Mammary epithelial cell (primary cell): ENCODE results near the gene ASRGL1.
"Not testable (repeated sequence)": the region's sequence is repeated elsewhere in the genome, so short reads cannot be mapped to it uniquely, and the experiment has no call there.

Source experiments
- EZH2 ChIP-seq: IDR thresholded peaks from 2 replicates; pipeline ENCODE4 v1.6.1; 2012; ENCODE audit warnings: low read length, inconsistent platforms, borderline replicate concordance
- TF ChIP-seq, protein P1 (sequence below), 2 donors: IDR thresholded peaks in 1 of 2; conservative IDR thresholded peaks in 1 of 2; 2 replicates each; pipeline ENCODE4 v1.5.1; 2011 to 2012; ENCODE audit warnings: inconsistent platforms in 2 of 2, low read length in 2 of 2, mild to moderate bottlenecking in 2 of 2, control low read depth in 1 of 2, low read depth in 1 of 2; ENCODE audit not compliant: insufficient read depth in 1 of 2; ENCODE audit errors: extremely low read depth in 1 of 2

DNA sequence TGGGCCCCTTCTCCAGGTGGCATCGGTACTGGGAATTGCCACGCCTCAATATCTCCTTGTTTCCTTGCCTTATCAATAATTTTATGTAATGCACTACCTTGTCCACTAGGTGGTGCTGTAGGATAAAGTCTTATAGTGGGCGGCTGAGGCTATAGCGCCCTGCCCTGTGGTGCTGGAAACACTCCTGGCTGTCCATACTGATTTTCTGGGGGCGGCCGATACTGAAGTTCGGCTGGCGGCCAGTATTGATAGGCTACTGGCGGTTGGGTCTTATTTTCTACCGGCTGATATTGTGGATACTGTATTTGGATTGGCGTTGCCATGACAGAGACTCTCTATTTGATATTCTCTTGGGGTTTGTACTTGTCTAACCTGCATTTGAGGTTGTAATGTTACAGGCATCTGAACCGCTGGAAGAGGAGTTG lies 43.6 kb downstream of the ASRGL1 start:
- TF ChIP-seq, protein P1, sequence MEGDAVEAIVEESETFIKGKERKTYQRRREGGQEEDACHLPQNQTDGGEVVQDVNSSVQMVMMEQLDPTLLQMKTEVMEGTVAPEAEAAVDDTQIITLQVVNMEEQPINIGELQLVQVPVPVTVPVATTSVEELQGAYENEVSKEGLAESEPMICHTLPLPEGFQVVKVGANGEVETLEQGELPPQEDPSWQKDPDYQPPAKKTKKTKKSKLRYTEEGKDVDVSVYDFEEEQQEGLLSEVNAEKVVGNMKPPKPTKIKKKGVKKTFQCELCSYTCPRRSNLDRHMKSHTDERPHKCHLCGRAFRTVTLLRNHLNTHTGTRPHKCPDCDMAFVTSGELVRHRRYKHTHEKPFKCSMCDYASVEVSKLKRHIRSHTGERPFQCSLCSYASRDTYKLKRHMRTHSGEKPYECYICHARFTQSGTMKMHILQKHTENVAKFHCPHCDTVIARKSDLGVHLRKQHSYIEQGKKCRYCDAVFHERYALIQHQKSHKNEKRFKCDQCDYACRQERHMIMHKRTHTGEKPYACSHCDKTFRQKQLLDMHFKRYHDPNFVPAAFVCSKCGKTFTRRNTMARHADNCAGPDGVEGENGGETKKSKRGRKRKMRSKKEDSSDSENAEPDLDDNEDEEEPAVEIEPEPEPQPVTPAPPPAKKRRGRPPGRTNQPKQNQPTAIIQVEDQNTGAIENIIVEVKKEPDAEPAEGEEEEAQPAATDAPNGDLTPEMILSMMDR (conservative IDR thresholded peaks at IDR 0.05 in 1 of 2, IDR thresholded peaks at IDR 0.05 in 1 of 2; ENCODE audit: extremely low read depth in 1 of 2, insufficient read depth in 1 of 2, low read depth in 1 of 2, low read length in 2 of 2), result peak; percentile 51 to 73
- not testable (repeated sequence) for TF ChIP-seq EZH2
